ENCODE measurements around the gene NACAD.

NACAD gene

GRCh38 chr7:45073031-45073785 lies 15.6 kb downstream of the NACAD start:
- no peak for DNase-seq

- DNase-seq: no peak
These were observed 16.4 kb downstream of the NACAD start for GRCh38 chr7:45072131-45073030.

- no peak for DNase-seq
These were observed 17.2 kb downstream of the NACAD start for GRCh38 chr7:45071528-45071927.

GRCh38 chr7:45070254-45070642 lies 18.5 kb downstream of the NACAD start:
- no peak for DNase-seq

- no peak for DNase-seq
These were observed 19.1 kb downstream of the NACAD start for GRCh38 chr7:45069444-45070253.

GRCh38 chr7:45068236-45069023 lies 20.3 kb downstream of the NACAD start:
- DNase-seq: no peak

GRCh38 chr7:45067582-45067981 lies 21.2 kb downstream of the NACAD start:
- DNase-seq: no peak

GRCh38 chr7:45066409-45066808 lies 22.4 kb downstream of the NACAD start:
- no peak for DNase-seq

- no peak for DNase-seq
These were observed 23.5 kb downstream of the NACAD start for GRCh38 chr7:45065031-45065995.

- DNase-seq: no peak
These were observed 24.6 kb downstream of the NACAD start for GRCh38 chr7:45064047-45064725.

- no peak for DNase-seq
These were observed 26.9 kb downstream of the NACAD start for GRCh38 chr7:45061806-45062425.

GRCh38 chr7:45061352-45061751 lies 27.4 kb downstream of the NACAD start:
- DNase-seq: no peak

- no peak for DNase-seq
These were observed 28.5 kb downstream of the NACAD start for GRCh38 chr7:45060295-45060694.

GRCh38 chr7:45057878-45058277 lies 30.9 kb downstream of the NACAD start:
- no peak for DNase-seq

GRCh38 chr7:45055594-45056219 lies 33.1 kb downstream of the NACAD start:
- no peak for DNase-seq

- DNase-seq: no peak
These were observed 33.8 kb downstream of the NACAD start for GRCh38 chr7:45055016-45055415.

- no peak for DNase-seq
These were observed 34.3 kb downstream of the NACAD start for GRCh38 chr7:45054442-45054841.

GRCh38 chr7:45053941-45054340 lies 34.8 kb downstream of the NACAD start:
- no peak for DNase-seq

- DNase-seq: no peak
These were observed 35.4 kb downstream of the NACAD start for GRCh38 chr7:45053401-45053800.

- DNase-seq: no peak
These were observed 36.8 kb downstream of the NACAD start for GRCh38 chr7:45052011-45052410.
